Thyroid gland (tissue), 4 donors: Measurements from ENCODE around the gene IGSF5. TPM values are rescaled to one million over a fixed set of nuclear protein-coding genes. Genes with fewer than 3 reads are reported as not detected.

Source experiments
- DNase-seq, 2 donors: peaks; one replicate each; pipeline ENCODE4 v3.0.0-alpha.2; 2019
- H3K27ac ChIP-seq, 3 donors: fragments of 200-600 bp; sonication (generic); 1 replicate in 2 of 3; 2 replicates in 1 of 3; pipeline ENCODE4 v1.5.1; 2016 to 2019; ENCODE audit warnings: mild to moderate bottlenecking in 1 of 3, moderate library complexity in 1 of 3
- H3K27me3 ChIP-seq: fragments of 200-600 bp; sonication (generic); one replicate; pipeline ENCODE4 v1.5.1; 2019
- H3K36me3 ChIP-seq, 2 donors: fragments of 200-600 bp; sonication (generic); one replicate each; pipeline ENCODE4 v1.5.1; 2016 to 2019
- H3K4me1 ChIP-seq, 2 donors: fragments of 200-600 bp; sonication (generic); one replicate each; pipeline ENCODE4 v1.5.1; 2017 to 2019
- H3K4me3 ChIP-seq, 3 donors: fragments of 200-600 bp; sonication (generic); replicated peaks in 1 of 3; 1 replicate in 2 of 3; 2 replicates in 1 of 3; pipeline ENCODE4 v1.5.1; 2016; ENCODE audit warnings: mild to moderate bottlenecking in 1 of 3
- H3K9me3 ChIP-seq: fragments of 200-600 bp; sonication (generic); one replicate; pipeline ENCODE4 v1.5.1; 2017
- POLR2A ChIP-seq, 2 donors: fragments of 450-650 bp; IDR thresholded peaks; one replicate each; pipeline ENCODE4 v1.6.1; 2017; ENCODE audit warnings: antibody characterized with exemption in 2 of 2, mild to moderate bottlenecking in 2 of 2, moderate library complexity in 1 of 2
- WGBS, 2 donors: methylation state at CpG; one replicate each; pipeline ENCODE4 v1.1.5; 2017; 5-methylcytosine and 5-hydroxymethylcytosine counted together
- intact Hi-C: fragments of 100-400 bp; cut with DNase I; formaldehyde crosslinking; loops from one replicate; pipeline ENCODE4 v1.15.1; 2023
- total RNA-seq, 4 donors: library from RNA; depleted of rRNA; stranded (reverse); fragments of >200 nt; gene quantifications; one replicate each; pipeline ENCODE4 v1.2.3, GENCODE V29; 2016
- TF ChIP-seq, protein P1 (sequence below), 6 experiments: fragments of 200-600 bp in 3 of 6; fragments of 450-650 bp in 3 of 6; sonication (generic) in 3 of 6; IDR thresholded peaks; one replicate each; pipeline ENCODE4 v1.5.1; 2016 to 2019; ENCODE audit warnings: antibody characterized with exemption in 6 of 6, mild to moderate bottlenecking in 2 of 6, inconsistent platforms in 1 of 6, moderate library complexity in 1 of 6

The IGSF5 gene
- total RNA-seq, 4 donors from 2014 or later = 0.49 to 0.89 (median 0.63) TPM; not detected in 1

DNA sequence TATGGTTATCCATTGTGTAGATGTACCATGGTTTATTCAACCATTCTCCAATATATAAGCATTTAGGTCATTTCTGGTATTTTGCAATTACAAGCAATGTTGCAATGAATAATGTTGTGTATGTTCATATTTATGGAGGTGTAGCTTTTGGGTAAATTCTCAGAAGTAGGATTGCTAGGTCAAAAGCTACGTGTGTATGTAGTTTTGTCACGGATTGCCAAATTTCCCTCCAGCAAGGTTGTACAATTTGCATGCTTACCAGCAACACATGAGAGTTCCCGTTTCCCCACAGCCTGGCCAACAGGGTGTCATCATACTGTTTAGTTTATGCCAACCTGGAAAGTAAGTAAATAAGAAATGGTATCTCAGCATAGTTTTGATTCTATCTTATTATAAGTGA lies 36.3 kb downstream of the IGSF5 start:
- Histone ChIP-seq H3K4me1 (peaks cover 0 to 5% of the 10 kb centered on the region in 2 donors), H3K36me3 (no peaks in the 10 kb centered on the region), H3K27ac (no peak overlapping the region), H3K27me3 (no peaks in the 10 kb centered on the region), H3K4me3 (no peak overlapping the region), H3K9me3 (no peaks in the 10 kb centered on the region)
- intact Hi-C loops = no loop called here
- TF ChIP-seq, protein P1, sequence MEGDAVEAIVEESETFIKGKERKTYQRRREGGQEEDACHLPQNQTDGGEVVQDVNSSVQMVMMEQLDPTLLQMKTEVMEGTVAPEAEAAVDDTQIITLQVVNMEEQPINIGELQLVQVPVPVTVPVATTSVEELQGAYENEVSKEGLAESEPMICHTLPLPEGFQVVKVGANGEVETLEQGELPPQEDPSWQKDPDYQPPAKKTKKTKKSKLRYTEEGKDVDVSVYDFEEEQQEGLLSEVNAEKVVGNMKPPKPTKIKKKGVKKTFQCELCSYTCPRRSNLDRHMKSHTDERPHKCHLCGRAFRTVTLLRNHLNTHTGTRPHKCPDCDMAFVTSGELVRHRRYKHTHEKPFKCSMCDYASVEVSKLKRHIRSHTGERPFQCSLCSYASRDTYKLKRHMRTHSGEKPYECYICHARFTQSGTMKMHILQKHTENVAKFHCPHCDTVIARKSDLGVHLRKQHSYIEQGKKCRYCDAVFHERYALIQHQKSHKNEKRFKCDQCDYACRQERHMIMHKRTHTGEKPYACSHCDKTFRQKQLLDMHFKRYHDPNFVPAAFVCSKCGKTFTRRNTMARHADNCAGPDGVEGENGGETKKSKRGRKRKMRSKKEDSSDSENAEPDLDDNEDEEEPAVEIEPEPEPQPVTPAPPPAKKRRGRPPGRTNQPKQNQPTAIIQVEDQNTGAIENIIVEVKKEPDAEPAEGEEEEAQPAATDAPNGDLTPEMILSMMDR (IDR thresholded peaks at IDR 0.05) = no peak
- no peak for TF ChIP-seq POLR2A (IDR thresholded peaks at IDR 0.05)
- WGBS, 2 donors = 91 to 93% methylated on average over 3 of the region's 3 CpGs
- no peak for DNase-seq

DNA sequence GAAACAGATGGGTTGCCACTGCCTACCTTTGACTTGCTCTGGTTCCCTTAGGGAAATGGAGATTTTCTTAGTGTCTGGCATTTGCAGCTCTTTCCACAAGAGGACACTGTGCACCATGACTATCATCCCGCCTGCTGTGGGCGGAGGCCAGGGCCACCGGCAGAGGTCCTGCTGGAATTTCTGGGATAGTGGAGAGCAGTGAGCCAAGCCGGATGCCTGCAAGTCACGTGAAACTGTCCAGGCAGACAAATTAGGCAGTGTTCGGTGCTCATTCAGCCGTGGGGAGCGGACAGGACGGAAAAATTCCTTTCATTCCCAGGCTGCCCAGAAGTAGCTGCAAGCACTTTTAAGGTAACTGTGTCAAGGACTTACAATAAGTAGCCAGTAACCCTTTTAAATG lies 43.4 kb downstream of the IGSF5 start:
- Histone ChIP-seq H3K9me3 (no peaks in the 10 kb centered on the region), H3K36me3 (no peaks in the 10 kb centered on the region), H3K27me3 (no peaks in the 10 kb centered on the region), H3K27ac (peak overlapping the region; percentile 69 to 97 (median 80)), H3K4me3 (no peak overlapping the region), H3K4me1 (peaks cover 8 to 12% of the 10 kb centered on the region in 2 donors)
- peak; percentile 97 to 98 for DNase-seq
- intact Hi-C loops = no loop called here
- WGBS, 2 donors = 9 to 13% methylated on average over 9 of the region's 9 CpGs
- TF ChIP-seq, protein P1 (IDR thresholded peaks at IDR 0.05) = peak; percentile 74 to 100 (median 95)
- no peak for TF ChIP-seq POLR2A (IDR thresholded peaks at IDR 0.05)

DNA sequence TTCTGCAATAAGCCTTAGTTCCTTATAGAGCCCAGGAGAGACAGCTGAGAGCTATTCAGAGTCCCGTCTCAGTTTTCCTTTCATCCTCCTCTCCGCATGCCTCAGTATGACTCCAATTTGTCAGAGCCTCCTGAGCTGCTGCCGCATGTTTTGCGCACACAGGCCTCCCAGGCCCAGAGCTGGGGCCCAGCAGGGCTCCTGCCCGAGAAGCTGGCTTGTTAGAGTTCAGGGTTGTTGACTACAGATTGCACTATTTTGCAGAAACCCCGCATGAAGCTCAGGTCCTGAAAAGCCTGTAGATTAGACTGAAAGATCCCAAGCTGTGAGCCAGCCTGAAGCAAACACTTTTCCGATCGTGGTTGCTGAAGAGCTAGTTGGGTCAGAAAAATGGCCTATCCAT lies 51.5 kb downstream of the IGSF5 start:
- Histone ChIP-seq H3K4me3 (no peak overlapping the region), H3K36me3 (no peaks in the 10 kb centered on the region), H3K27ac (no peak overlapping the region), H3K9me3 (no peaks in the 10 kb centered on the region), H3K4me1 (no peaks in the 10 kb centered on the region), H3K27me3 (no peaks in the 10 kb centered on the region)
- no peak for DNase-seq
- intact Hi-C loops = loop anchor here (10.0 kb wide), 3 partner anchors 108 to 328 kb away; no protein-coding TSS in a partner anchor
- TF ChIP-seq, protein P1 (IDR thresholded peaks at IDR 0.05) = no peak
- TF ChIP-seq POLR2A (IDR thresholded peaks at IDR 0.05) = no peak
- 92 to 98% methylated on average over 5 to 8 of the region's 8 CpGs for WGBS, 2 donors

DNA sequence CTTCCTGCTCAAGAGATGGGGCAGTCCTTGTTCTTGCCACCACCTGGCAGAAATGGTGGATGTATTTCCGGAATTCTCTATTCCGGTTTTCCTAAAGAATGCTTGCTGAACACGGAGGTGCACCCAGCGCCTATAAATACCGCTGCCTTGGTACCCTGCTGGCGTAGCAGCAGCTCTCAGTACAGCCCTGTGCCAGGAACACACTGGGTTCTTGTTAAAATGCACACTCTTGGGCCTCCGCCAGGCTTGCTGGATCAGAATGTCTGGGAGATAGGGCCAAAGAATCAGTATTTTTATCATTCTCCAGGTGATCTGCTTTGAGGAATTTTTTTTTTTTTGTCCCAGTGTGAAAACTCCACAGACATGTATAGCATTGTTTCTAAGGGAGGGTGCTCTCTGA lies 54.2 kb downstream of the IGSF5 start:
- intact Hi-C loops = loop anchor here (10.0 kb wide), 3 partner anchors 106 to 326 kb away; no protein-coding TSS in a partner anchor

DNA sequence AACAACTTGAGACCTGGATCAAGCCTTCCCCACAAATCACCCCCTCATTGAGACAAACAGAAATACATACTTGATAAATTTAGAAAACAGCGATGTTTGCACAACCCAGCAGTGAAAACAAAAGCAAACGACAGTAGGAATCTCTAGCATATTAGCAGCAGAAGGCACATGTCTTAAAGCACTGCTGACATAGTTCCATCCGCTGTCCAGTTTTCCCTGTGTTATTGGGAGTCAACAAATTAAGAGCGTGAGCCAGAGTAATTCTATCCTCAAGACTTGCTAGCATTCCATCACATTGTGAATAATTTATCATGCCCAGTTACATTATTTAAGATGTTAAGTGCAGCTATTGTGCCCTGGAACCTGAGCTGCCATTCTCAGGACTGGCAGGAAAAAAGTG lies 55.3 kb downstream of the IGSF5 start:
- H3K36me3 ChIP-seq = no peaks in the 10 kb centered on the region
- H3K9me3 ChIP-seq = no peaks in the 10 kb centered on the region
- no peaks in the 10 kb centered on the region for H3K27me3 ChIP-seq
- DNase-seq = no peak
- H3K4me3 ChIP-seq = no peak overlapping the region
- 71 to 76% methylated on average over 4 of the region's 4 CpGs for WGBS, 2 donors
- H3K4me1 ChIP-seq = peaks cover 0 to 3% of the 10 kb centered on the region in 2 donors
- TF ChIP-seq, protein P1 (IDR thresholded peaks at IDR 0.05) = no peak
- no peak for TF ChIP-seq POLR2A (IDR thresholded peaks at IDR 0.05)
- no peak overlapping the region for H3K27ac ChIP-seq
- intact Hi-C loops = no loop called here

More for the DNA sequence above, 54.2 kb downstream of the IGSF5 start:
- no peaks in the 10 kb centered on the region for H3K36me3 ChIP-seq
- no peak overlapping the region for H3K4me3 ChIP-seq
- no peaks in the 10 kb centered on the region for H3K27me3 ChIP-seq
- peak in 1 of 2 donors; percentile 10 for DNase-seq
- no peaks in the 10 kb centered on the region for H3K9me3 ChIP-seq
- 87 to 100% methylated on average over 6 to 7 of the region's 7 CpGs for WGBS, 2 donors
- no peaks in the 10 kb centered on the region for H3K4me1 ChIP-seq
- TF ChIP-seq, protein P1 (IDR thresholded peaks at IDR 0.05) = no peak
- no peak overlapping the region for H3K27ac ChIP-seq
